Coronary artery (tissue), 2 donors: ENCODE data around the gene CHAF1A.

ENCODE experiments used
- DNase-seq: peaks from one replicate; pipeline ENCODE4 v3.0.0-alpha.2; 2017; ENCODE audit warnings: low spot score
- H3K27ac ChIP-seq, 2 donors: fragments of 200-600 bp; sonication (generic); one replicate each; pipeline ENCODE4 v1.5.1; 2016 to 2019
- H3K4me3 ChIP-seq: fragments of 200-600 bp; sonication (generic); 2 replicates; pipeline ENCODE4 v1.5.1; 2016; ENCODE audit warnings: mild to moderate bottlenecking, moderate library complexity
- TF ChIP-seq, protein P1 (sequence below): fragments of 200-600 bp; sonication (generic); IDR thresholded peaks from one replicate; pipeline ENCODE4 v1.5.1; 2019; ENCODE audit warnings: antibody characterized with exemption

The CHAF1A gene

GRCh38 chr19:4372165-4373012 lies 30.1 kb upstream of the CHAF1A start:
- TF ChIP-seq, protein P1, sequence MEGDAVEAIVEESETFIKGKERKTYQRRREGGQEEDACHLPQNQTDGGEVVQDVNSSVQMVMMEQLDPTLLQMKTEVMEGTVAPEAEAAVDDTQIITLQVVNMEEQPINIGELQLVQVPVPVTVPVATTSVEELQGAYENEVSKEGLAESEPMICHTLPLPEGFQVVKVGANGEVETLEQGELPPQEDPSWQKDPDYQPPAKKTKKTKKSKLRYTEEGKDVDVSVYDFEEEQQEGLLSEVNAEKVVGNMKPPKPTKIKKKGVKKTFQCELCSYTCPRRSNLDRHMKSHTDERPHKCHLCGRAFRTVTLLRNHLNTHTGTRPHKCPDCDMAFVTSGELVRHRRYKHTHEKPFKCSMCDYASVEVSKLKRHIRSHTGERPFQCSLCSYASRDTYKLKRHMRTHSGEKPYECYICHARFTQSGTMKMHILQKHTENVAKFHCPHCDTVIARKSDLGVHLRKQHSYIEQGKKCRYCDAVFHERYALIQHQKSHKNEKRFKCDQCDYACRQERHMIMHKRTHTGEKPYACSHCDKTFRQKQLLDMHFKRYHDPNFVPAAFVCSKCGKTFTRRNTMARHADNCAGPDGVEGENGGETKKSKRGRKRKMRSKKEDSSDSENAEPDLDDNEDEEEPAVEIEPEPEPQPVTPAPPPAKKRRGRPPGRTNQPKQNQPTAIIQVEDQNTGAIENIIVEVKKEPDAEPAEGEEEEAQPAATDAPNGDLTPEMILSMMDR: no peak
- no peak overlapping the region for H3K4me3 ChIP-seq
- no peak for DNase-seq
- peak overlapping the region; percentile 76 to 97 for H3K27ac ChIP-seq

- TF ChIP-seq, protein P1: no peak
- Histone ChIP-seq H3K4me3 (peak overlapping the region; percentile 50), H3K27ac (peak overlapping the region; percentile 76 to 97)
- DNase-seq: no peak
These were observed 29.4 kb upstream of the CHAF1A start for GRCh38 chr19:4373013-4373367.

DNA sequence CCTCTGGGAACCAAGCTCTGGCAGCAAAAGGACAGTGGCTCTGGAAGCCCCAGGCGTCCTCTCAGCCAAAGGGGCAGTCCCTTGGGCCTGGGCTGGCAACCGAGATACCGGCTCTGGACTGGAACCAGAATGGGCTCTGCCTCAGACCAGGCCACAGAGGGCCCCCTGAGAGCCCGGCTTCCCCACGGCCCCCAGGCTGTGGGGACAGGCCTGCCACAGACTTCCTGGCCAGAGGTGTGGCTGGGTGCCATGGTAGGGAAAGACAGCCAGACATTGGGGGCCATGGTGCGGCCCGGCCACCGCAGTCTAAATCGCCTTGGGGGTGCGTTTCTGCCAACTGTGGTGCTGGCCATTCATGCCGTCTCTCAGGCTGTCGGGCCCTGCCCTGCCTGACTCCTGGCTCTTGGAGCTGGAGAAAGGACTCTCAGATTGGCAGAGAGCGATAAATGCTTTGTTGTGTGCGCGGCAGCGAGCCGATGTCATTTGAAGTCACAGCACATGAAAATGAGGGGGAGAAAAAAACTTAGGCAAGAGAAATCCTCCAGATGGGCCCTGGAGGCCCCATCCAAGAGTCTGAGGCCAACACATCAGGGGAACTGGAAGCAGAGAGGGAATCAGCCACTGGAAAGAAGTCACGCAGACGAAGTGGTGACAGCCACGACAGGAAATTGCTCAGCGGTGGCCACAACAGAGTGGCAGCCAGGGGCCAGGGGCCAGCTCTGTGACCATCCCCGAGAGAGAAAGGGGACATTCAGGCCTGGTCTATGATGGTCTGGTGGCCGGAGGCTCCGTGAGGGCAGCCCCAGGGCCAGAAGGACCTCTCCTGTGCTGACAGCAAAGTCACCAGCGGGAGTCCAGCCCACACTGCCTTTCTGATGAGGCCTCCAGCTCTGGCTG lies 28.6 kb upstream of the CHAF1A start:
- TF ChIP-seq, protein P1: no peak
- H3K27ac ChIP-seq: peak overlapping the region; percentile 76 to 97
- peak; percentile 84 for DNase-seq
- peak overlapping the region; percentile 50 for H3K4me3 ChIP-seq

DNA sequence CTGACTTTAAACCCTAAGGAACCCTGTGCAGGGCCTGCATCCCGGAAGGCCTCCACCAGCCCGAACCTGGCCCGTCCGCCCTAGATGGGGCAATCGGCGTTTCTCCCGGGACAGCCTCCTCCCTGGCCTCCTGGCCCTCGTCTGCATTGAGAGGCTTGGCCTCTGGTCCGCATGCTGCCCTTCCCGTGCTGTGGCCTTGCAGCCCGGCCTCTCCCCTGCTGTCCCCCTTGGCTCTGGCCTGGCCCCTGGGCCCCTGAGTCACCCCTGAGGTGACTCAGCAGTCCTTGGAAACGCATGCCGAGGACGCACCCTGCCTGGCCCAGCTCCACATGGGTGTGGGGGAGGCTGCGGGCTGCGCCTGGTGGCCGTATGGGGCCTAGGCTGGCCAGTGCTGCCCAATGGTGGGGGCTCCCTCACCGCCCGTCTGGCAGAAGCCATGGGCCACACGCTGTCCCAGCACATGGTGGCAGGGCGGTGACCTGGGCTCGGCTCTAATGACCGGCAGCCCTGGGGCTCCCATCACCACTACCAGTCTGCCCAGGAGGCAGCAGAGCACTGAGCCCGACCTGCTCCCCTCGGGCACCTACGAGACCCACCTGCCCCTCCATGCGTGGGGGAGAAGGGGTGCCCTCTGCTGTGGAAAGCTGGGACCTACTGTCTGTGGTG lies 27.8 kb upstream of the CHAF1A start:
- TF ChIP-seq, protein P1: no peak
- Histone ChIP-seq H3K4me3 (peak overlapping the region; percentile 50), H3K27ac (peak overlapping the region; percentile 76 to 97)
- DNase-seq: peak; percentile 94

DNA sequence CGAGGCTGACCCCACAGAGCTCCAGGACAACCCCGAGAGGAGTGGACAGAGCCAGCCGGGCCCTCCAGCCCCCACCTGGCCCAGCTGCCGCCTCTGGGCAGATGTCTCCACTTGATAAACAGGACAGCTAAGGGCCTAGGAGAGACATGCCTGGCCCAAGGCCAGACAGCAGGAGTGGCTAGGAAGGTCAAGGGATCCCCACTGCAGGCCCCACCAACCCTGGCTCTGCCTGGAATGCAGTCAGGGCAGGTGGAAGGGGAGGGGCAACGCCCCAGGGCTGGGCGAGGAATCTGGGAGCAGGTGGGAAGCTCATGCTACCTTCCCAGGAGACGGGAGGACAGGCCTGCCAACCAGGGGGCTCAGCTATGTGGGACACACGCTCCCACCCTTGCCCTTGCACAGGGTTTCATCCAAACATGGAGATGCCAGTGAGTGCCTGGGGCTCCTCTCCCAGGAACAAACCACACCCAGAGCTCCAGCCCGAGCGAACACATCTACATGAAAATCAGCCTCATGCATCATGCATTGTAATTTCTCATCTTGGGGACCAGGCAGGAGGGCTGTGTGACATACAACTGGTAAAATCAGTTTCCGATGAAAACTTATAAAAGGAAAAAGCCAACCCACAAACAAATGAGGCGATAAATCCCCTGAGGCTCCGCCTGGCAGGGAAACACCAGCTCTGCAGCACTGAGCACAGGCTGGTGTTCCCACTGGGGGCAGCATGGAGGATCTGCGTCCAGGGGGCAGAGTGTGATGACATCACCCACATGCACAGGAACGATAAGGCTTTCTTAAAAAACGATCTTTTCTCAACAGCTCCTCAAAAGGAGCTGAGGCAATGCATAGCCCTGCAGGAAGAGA lies 27.0 kb upstream of the CHAF1A start:
- no peak for DNase-seq
- Histone ChIP-seq H3K27ac (peak overlapping the region; percentile 76 to 97), H3K4me3 (peak overlapping the region; percentile 50)
- TF ChIP-seq, protein P1: no peak

DNA sequence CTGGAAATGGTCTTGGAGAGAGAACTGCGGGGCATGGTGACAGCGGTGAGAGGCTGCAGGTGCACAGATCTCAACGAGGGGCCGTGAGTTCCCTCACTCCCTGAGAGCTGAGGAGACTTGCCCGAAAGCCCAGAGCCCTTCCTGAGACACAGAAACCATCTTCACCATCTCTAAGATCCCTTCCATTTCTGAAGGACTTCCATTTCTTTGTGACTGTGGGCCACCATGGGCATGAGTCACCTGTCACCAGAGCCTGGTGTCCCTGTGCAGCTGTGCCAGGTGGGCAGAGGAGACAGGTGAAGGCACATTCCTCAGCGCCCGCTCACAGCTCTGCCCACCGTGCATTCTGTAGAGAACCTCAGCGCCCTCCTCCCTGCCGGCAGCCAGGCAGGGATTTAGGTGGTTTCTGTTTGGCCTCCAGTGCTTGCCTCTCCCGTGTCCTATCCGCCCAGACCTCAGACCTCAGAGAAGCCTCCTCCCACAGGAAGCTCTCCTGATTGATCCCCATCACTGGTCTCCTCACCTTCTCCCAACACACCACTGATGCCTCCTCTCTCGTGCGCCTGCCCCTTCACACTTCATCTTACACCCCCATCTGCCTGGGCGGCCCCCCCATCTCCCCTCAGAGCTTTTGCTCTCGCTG lies 26.3 kb upstream of the CHAF1A start:
- Histone ChIP-seq H3K4me3 (peak overlapping the region; percentile 3), H3K27ac (peak overlapping the region; percentile 15 to 97)
- TF ChIP-seq, protein P1: no peak
- DNase-seq: no peak
